ENCODE results near the gene PPFIA3.
A peak's percentile ranks its signal among the peaks of the same experiment; 100 is the strongest.
"Not testable (repeated sequence)": the region's sequence is repeated elsewhere in the genome, so short reads cannot be mapped to it uniquely, and the experiment has no call there.

The PPFIA3 gene

GRCh38 chr19:49103331-49104085, 15.8 kb upstream of the PPFIA3 start:
- DNase-seq: no peak

DNA sequence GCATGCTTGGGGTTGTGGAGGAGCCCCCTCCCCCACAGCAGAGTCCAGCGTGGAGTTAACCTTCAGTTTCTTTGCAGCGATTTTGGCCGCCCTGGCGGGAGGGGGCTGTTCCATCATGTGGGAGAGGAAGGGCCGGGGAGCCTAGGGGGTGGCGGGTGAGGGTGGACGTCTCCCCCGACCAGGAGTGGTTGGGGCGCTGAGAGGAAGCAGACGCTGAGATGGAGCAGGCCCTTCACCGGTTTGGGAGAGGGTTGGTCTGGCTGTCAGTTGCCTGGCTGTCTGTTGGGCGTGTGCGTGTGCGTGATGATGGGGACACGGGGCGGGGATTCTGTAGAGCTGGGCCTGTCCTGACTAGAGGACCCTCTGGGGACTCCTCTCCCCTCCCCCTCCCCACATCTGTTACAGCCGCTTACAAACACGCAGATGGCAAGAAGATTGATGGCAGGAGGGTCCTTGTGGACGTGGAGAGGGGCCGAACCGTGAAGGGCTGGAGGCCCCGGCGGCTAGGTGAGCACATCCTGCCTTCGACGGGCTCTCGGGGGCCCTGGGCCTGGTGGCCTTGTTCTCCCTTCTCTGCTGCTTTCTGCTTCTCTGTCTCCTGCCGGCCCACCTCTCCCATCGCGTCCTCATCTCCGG, 15.0 kb upstream of the PPFIA3 start:
- no peak for DNase-seq

DNA sequence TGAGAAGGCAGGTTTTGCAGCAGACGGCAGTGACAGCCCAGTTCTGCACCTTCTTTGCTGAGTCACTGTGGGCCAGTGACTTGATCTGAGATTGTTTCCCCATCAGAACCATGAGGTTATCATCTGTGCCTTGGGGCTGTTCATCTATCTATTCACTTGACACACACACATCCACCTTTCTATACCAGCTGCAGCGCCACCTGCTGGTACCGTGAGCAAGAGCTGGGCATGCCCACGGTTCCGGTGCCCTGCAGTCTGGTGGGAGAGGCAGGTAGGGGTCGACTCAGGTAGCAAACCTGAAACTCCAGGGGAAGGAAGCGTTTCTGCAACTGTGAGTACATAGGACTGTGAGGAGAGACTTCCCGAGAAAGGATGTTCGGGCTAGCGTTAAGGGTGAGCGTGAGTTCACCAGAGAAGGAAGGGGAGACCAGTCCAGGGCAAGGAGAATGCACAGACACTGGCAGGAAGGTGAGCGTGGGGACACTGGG, 12.7 kb upstream of the PPFIA3 start:
- peak; percentile 34 to 42 for DNase-seq

DNA sequence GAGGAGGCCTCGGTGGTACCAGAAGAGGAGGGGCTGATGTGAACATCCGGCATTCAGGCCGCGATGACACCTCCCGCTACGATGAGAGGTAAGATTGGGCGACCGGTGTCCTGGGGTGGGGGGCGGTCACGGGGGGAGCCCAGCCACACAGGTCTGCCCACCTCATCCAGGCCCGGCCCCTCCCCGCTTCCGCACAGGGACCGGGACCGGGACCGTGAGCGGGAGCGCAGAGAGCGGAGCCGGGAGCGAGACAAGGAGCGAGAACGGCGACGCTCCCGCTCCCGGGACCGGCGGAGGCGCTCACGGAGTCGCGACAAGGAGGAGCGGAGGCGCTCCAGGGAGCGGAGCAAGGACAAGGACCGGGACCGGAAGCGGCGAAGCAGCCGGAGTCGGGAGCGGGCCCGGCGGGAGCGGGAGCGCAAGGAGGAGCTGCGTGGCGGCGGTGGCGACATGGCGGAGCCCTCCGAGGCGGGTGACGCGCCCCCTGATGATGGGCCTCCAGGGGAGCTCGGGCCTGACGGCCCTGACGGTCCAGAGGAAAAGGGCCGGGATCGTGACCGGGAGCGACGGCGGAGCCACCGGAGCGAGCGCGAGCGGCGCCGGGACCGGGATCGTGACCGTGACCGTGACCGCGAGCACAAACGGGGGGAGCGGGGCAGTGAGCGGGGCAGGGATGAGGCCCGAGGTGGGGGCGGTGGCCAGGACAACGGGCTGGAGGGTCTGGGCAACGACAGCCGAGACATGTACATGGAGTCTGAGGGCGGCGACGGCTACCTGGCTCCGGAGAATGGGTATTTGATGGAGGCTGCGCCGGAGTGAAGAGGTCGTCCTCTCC, 11.5 kb upstream of the PPFIA3 start:
- no peak for DNase-seq

DNA sequence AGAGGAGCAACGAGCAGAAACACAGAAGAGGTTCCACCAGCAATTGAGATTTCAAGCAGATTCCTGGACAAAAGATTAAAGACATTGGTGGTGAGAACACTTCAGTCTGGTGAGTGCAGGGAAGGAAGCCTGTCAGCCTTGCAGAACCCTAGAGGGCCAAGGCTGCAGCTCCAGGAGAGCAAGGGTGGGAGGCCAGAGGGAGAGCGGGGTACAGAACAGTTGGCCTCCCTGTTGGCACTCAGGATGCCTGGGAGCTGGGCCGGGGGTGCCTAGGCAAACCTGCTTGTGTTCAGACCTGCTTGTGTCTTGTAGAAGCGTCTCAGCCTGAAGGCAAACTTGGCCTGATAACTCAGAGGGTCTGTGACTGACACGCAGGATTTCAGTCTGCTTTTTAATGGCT, 10.3 kb upstream of the PPFIA3 start:
- no peak for DNase-seq

- DNase-seq: no peak
Observed at GRCh38 chr19:49109569-49110233, 9.6 kb upstream of the PPFIA3 start.

DNA sequence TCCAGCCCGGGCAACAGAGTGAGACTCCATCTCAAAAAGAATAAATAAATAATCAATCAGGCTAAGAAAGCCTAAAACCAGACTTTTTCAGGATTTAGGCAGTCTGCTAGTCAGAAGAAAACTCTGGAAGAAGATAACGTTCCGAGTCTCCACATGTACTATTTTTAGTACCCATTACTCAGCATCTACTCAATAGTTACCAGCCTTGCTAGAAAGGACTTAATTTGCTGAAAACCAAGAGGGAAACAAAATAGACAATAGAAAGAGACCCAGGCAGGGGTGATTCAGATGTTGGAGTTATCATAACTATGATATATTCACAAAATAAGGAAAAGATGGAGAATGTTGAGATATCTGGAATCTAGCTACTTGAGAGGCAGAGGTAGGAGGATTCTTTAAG, 8.8 kb upstream of the PPFIA3 start:
- no peak for DNase-seq

DNA sequence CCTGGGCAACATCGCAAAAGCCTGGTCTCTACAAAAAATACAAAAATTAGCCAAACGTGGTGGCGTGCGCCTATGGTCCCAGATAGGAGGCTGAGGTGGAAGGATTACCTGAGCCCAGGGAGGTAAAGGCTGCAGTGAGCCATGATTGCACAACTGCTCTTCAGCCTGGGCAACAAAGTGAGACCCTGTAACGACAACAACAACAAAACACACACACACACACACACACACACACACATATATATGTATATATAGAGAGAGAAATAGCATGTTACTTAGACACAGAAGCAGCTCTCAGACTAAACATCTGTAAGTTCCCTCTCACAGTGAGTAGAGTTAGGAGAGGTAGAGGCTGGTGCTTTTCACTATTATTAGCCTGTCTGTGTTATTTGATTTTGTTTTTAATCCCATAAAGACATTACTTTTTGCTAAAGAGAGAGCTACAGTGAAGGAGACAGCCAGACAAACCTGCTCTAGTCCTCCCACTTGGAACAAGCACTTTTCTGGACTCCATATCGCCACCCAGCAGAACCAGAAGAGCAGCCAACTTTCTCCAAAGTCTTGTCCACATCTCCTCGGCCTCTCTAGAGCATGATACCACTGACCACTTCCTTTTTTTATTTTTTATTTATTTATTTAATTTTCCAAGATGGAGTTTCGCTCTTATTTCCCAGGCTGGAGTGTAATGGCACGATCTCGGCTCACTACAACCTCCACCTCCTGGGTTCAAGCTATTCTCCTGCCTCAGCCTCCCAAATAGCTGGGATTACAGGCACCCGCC, 7.9 kb upstream of the PPFIA3 start:
- DNase-seq: no peak

GRCh38 chr19:49113762-49114629, 5.3 kb upstream of the PPFIA3 start, which contains the start of gene LIN7B:
Gene LIN7B (plus strand): TSS chr19:49114370. CDS start chr19:49114405, 35 bp downstream.
- DNase-seq: peak; percentile 57 to 72

DNA sequence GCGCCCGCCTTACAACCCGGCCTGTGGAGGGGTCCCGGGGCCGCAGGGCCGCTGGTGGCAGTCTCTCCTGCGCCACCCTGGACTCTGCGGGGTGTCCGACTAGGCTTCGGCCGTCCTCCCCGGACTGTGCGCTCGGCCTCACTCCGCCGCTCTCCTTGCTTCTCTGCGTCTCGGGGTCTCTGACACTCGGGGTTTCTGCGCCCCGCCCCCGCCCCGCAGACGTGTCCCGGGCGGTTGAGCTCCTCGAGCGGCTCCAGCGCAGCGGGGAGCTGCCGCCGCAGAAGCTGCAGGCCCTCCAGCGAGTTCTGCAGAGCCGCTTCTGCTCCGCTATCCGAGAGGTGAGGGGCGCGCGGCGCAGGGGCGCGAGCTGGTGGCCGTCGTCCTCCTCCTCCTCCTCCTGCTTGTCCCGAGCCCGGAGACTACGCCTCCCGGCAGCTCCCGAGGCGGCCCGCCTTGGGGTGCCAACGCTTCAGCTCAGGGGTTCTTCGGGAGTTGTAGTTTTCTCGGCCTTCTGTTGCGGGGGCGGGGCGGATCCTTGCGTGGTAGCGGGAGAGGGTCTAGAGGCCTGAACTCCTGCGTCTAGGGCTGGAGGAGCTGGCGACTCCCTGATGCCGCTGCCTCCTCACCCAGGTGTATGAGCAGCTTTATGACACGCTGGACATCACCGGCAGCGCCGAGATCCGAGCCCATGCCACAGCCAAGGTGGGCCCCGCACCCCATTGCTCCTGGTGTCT, 4.5 kb upstream of the PPFIA3 start:
- no peak for DNase-seq

- DNase-seq: no peak
Observed at GRCh38 chr19:49116544-49116943, 2.8 kb upstream of the PPFIA3 start.

DNA sequence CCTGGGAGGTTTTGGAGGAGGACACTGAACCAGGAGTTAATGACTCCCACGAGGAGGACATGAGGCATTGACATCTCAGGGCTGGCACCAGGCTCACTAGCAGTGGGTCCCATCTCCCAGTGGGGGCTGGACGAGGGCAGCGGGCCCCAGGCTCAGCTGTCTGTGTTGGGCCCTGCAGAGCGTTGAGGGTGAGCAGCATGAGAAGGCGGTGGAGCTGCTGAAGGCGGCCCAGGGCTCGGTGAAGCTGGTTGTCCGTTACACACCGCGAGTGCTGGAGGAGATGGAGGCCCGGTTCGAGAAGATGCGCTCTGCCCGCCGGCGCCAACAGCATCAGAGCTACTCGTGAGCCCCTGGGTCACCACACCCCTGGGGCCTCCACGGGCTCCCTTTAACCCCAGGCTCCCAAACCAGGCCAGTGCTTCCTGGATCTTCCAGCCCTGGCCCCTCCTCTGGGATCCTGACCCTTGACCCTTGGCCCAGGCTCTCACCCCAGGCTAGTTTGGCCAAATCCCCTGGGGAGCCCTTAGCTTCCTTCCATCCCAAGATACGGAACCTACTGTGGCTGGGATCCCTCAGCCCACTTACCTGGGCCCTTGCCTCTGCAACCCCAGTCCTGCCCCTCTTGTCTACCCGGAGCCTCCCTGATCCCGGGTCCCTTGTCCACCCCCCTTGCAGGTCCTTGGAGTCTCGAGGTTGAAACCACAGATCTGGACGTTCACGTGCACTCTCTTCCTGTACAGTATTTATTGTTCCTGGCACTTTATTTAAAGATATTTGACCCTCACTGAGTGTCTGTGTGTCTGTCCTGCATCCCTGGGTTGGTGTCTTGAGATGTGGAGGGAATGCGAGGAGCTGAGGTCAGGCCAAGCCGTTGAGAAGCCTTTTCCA, 1.4 kb upstream of the PPFIA3 start:
- no peak for DNase-seq

DNA sequence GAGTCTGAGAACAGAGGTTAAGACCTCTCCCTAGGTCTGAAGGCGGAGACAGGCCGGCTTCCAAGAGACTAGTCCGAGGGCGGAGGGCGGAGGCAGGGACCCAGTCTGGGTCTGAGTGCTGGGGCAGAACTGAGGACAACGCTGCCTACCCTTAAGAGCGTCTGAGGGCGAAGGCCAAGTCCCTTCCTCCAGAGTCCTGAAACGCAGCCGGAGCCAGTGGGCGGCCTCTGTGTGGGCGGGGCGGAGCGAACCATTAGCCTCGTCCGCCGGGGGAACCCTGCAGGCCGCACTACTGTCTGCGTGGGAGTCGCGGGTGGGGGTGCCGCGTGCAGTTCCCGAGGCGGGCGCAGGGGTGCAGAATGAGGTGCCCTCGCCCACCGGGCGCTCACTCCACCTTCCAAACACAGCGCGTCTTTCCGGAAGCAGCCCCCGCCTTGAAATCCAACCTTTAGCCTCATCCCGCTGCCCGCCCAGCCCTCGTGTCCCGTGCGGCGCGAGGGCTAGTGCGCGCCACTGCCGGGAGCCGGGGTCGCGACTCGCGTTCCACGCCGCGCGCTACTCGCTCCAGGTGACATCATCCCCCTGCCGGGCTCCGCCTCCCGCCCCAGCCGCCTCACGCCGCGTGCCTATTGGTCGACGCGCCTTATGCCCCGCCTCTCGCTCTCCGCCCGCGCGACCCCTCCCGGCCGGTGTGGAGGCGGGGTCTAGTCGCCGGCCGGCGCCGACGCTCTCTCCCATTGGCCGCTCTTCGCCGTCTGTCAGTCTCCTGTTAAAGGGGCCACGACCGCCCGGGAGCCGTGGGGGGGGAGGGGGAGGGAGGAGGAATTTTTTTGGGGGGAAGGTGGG, 556 bp upstream of the PPFIA3 start, which contains the start of gene C19orf73:
TSS of gene C19orf73 (minus strand) at position 579 of the 846 bp plus-strand sequence. CDS start at position 458, 121 bp downstream.
- DNase-seq: peak; percentile 91 to 97

- DNase-seq: no peak
Observed at GRCh38 chr19:49120325-49120683, 960 bp downstream of the PPFIA3 start.

DNA sequence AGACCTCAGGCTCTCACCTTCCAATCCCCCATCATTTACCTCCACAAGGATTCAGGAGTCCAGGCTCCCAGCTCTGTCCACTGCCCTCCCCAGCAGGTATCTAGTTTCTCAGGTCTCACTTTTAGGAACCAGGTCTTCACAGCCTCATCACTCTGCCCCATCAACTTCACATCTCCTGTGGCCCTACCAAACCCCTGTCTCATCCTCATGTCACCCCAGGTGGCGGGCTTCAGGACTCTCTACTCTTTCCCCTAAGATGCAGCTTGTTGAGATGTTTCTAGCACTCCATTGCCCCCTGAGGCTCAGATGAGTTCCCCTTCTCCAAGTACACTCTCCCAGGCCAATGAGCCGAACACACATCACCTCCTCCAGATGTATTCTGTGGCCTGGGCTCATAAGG, 1.5 kb downstream of the PPFIA3 start:
- no peak for DNase-seq

- not testable (repeated sequence) for DNase-seq
Observed at GRCh38 chr19:49121841-49122240, 2.5 kb downstream of the PPFIA3 start.

DNA sequence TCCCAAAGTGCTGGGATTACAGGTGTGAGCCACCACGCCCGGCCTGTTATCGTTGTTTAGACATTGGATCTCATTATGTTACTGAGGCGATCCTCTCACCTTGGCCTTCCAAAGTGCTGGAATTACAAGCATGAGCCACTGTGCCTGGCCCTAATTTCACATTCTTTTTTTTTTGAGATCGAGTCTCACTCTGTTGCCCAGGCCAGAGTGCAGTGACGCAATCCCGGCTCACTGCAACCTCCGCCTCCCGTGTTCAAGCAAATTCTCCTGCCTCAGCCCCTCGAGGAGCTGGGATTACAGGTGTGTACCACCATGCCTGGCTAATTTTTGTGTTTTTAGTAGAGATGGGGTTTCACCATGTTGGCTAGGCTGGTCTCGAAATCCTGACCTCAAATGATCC, 3.9 kb downstream of the PPFIA3 start:
- DNase-seq: not testable (repeated sequence)

Measured in NCI-H187 (cell line).